Spleen (tissue), 11 donors: Measurements from ENCODE around the gene GCHFR. TPM values are rescaled to one million over a fixed set of nuclear protein-coding genes. Genes with fewer than 3 reads are reported as not detected.

Experiments used
- DNase-seq: peaks from one replicate; pipeline ENCODE4 v3.0.0-alpha.2; 2020
- H3K27ac ChIP-seq, 8 donors: fragments of 200-600 bp; sonication (generic) in 7 of 8; 1 replicate in 4 of 8; 2 replicates in 4 of 8; pipeline versions ENCODE4 v1.5.0 to v1.8.0; 2016 to 2021; ENCODE audit warnings: inconsistent platforms in 4 of 8, mild to moderate bottlenecking in 4 of 8, moderate library complexity in 1 of 8
- H3K27me3 ChIP-seq, 7 donors: fragments of 200-600 bp; sonication (generic) in 6 of 7; replicated peaks in 1 of 7; 1 replicate in 4 of 7; 2 replicates in 3 of 7; pipeline versions ENCODE4 v1.5.0 to v1.8.0; 2016 to 2021; ENCODE audit warnings: inconsistent platforms in 3 of 7, mild to moderate bottlenecking in 1 of 7
- H3K36me3 ChIP-seq, 6 donors: fragments of 200-600 bp; sonication (generic) in 5 of 6; 1 replicate in 4 of 6; 2 replicates in 2 of 6; pipeline versions ENCODE4 v1.5.0 to v1.8.0; 2016 to 2021; ENCODE audit warnings: inconsistent platforms in 2 of 6
- H3K4me1 ChIP-seq, 6 donors: fragments of 200-600 bp; sonication (generic) in 5 of 6; 1 replicate in 3 of 6; 2 replicates in 3 of 6; pipeline versions ENCODE4 v1.5.0 to v1.8.0; 2016 to 2021; ENCODE audit warnings: inconsistent platforms in 3 of 6
- H3K4me3 ChIP-seq, 8 donors: fragments of 200-600 bp; sonication (generic) in 7 of 8; 1 replicate in 4 of 8; 2 replicates in 4 of 8; pipeline versions ENCODE4 v1.5.0 to v1.8.0; 2016 to 2021; ENCODE audit warnings: inconsistent platforms in 4 of 8, mild to moderate bottlenecking in 4 of 8, moderate library complexity in 2 of 8
- H3K9me3 ChIP-seq, 8 donors: fragments of 200-600 bp; sonication (generic) in 7 of 8; 1 replicate in 4 of 8; 2 replicates in 4 of 8; pipeline versions ENCODE4 v1.5.0 to v1.8.0; 2016 to 2021; ENCODE audit warnings: inconsistent platforms in 4 of 8
- CTCF ChIP-seq, 11 experiments: fragments of 200-600 bp in 7 of 11; fragments of 450-650 bp in 4 of 11; sonication (generic) in 4 of 11; IDR thresholded peaks in 8 of 11; conservative IDR thresholded peaks in 3 of 11; 1 replicate in 7 of 11; 2 replicates in 4 of 11; pipeline versions ENCODE4 v1.4.0 to v1.8.0; 2016 to 2021; ENCODE audit warnings: antibody characterized with exemption in 11 of 11, inconsistent platforms in 4 of 11, mild to moderate bottlenecking in 1 of 11
- POLR2A ChIP-seq, 3 donors: fragments of 450-650 bp; IDR thresholded peaks; one replicate each; pipeline ENCODE4 v1.5.1; 2017; ENCODE audit warnings: antibody characterized with exemption in 3 of 3, mild to moderate bottlenecking in 1 of 3
- POLR2AphosphoS5 ChIP-seq, 3 donors: sonication (generic); formaldehyde crosslinking; IDR thresholded peaks; one replicate each; pipeline ENCODE4 v1.5.1; 2017; ENCODE audit warnings: antibody characterized with exemption in 3 of 3
- WGBS, 5 donors: extraction: QIAGEN DNeasy Blood & Tissue Kit in 3 of 5; methylation state at CpG; one replicate each; pipeline versions ENCODE4 v1.1.5 to v1.1.7; 2013 to 2018; 5-methylcytosine and 5-hydroxymethylcytosine counted together
- intact Hi-C: fragments of 100-400 bp; cut with DNase I; formaldehyde crosslinking; loops from one replicate; pipeline ENCODE4 v1.15.0; 2023; ENCODE audit warnings: low total_unique reads
- polyA plus RNA-seq, 3 donors: library from polyadenylated mRNA; stranded (reverse); fragments of 200-250 nt; gene quantifications; one replicate each; pipeline ENCODE4 v1.2.1, GENCODE V29; 2013
- total RNA-seq, 7 donors: library from RNA; depleted of rRNA in 3 of 7; stranded (reverse); fragments of >200 nt in 3 of 7; fragmentation: NEBNext Ultra II Directional in 4 of 7; extraction: Animal tissue kit (Norgen Biotek cat#: 25700) in 4 of 7; gene quantifications; one replicate each; pipeline versions ENCODE4 v1.1.0 to v1.2.1, GENCODE V29; 2016 to 2021
- donor health status: healthy with polysubstance abuse.
- donor health status: DM: no; HTN: no; CAD: no; lungs with moderate emphysema.
- donor health status: DM: no; HTN: no; CAD: no.
- donor health status: Bipolar disorder and iron deficiency.
- donor health status: healthy.
- donor health status: DM: no; HTN: no; CAD: no.
- donor health status: DM: yes; HTN: yes; CAD: no.

Gene GCHFR
- total and polyA plus RNA-seq, 10 donors = 6.1 to 38.0 (median 16.0) TPM

GRCh38 chr15:40787344-40787841 lies 23.5 kb downstream of the GCHFR start:
- H3K4me1 ChIP-seq = peaks cover 0 to 57% (median 23%) of the 10 kb centered on the region in 6 donors
- TF ChIP-seq POLR2AphosphoS5 (IDR thresholded peaks at IDR 0.05) (no peak), CTCF (IDR thresholded peaks at IDR 0.05 in 8 of 11, conservative IDR thresholded peaks at IDR 0.05 in 3 of 11) (no peak), POLR2A (IDR thresholded peaks at IDR 0.05) (no peak)
- peak overlapping the region in 3 of 8 donors; percentile 5 to 21 (median 7) for H3K27ac ChIP-seq
- DNase-seq = no peak
- H3K9me3 ChIP-seq = no peaks in the 10 kb centered on the region
- no peaks in the 10 kb centered on the region for H3K27me3 ChIP-seq
- intact Hi-C loops = no loop called here
- WGBS, 5 donors = 17 to 51% (median 19%) methylated on average over 3 to 4 of the region's 4 CpGs
- H3K36me3 ChIP-seq = peaks cover 0 to 32% (median 7%) of the 10 kb centered on the region in 6 donors
- no peak overlapping the region for H3K4me3 ChIP-seq

GRCh38 chr15:40787991-40788390 lies 24.1 kb downstream of the GCHFR start:
- Histone ChIP-seq H3K27ac (peak overlapping the region in 2 of 8 donors; percentile 5 to 7), H3K9me3 (no peaks in the 10 kb centered on the region), H3K4me3 (no peak overlapping the region), H3K36me3 (peaks cover 0 to 35% (median 7%) of the 10 kb centered on the region in 6 donors), H3K27me3 (no peaks in the 10 kb centered on the region), H3K4me1 (peaks cover 0 to 52% (median 23%) of the 10 kb centered on the region in 6 donors)
- WGBS, 5 donors = 70 to 88% (median 73%) methylated on average over 6 of the region's 6 CpGs
- intact Hi-C loops = no loop called here
- no peak for TF ChIP-seq POLR2AphosphoS5 (IDR thresholded peaks at IDR 0.05)
- no peak for TF ChIP-seq POLR2A (IDR thresholded peaks at IDR 0.05)
- no peak for TF ChIP-seq CTCF (IDR thresholded peaks at IDR 0.05 in 8 of 11, conservative IDR thresholded peaks at IDR 0.05 in 3 of 11)
- DNase-seq = no peak

- Histone ChIP-seq H3K9me3 (no peaks in the 10 kb centered on the region), H3K27ac (no peak overlapping the region), H3K27me3 (no peaks in the 10 kb centered on the region), H3K4me1 (peaks cover 0 to 60% (median 23%) of the 10 kb centered on the region in 6 donors), H3K4me3 (no peak overlapping the region), H3K36me3 (peaks cover 0 to 35% (median 7%) of the 10 kb centered on the region in 6 donors)
- intact Hi-C loops = no loop called here
- DNase-seq = no peak
- 74 to 89% (median 77%) methylated on average over 5 of the region's 5 CpGs for WGBS, 5 donors
- TF ChIP-seq POLR2AphosphoS5 (IDR thresholded peaks at IDR 0.05) (no peak), CTCF (IDR thresholded peaks at IDR 0.05 in 8 of 11, conservative IDR thresholded peaks at IDR 0.05 in 3 of 11) (no peak), POLR2A (IDR thresholded peaks at IDR 0.05) (no peak)
Observed at GRCh38 chr15:40789119-40789518, 25.3 kb downstream of the GCHFR start.

- intact Hi-C loops = no loop called here
- H3K36me3 ChIP-seq = peaks cover 0 to 30% (median 7%) of the 10 kb centered on the region in 6 donors
- no peak overlapping the region for H3K4me3 ChIP-seq
- no peaks in the 10 kb centered on the region for H3K27me3 ChIP-seq
- no peak for DNase-seq
- H3K27ac ChIP-seq = no peak overlapping the region
- WGBS, 5 donors = 94 to 98% (median 97%) methylated on average over 8 of the region's 8 CpGs
- no peaks in the 10 kb centered on the region for H3K9me3 ChIP-seq
- peaks cover 0 to 69% (median 27%) of the 10 kb centered on the region in 6 donors for H3K4me1 ChIP-seq
- TF ChIP-seq POLR2A (IDR thresholded peaks at IDR 0.05) = no peak
- TF ChIP-seq CTCF (IDR thresholded peaks at IDR 0.05 in 8 of 11, conservative IDR thresholded peaks at IDR 0.05 in 3 of 11) = no peak
- TF ChIP-seq POLR2AphosphoS5 (IDR thresholded peaks at IDR 0.05) = no peak
Observed at GRCh38 chr15:40789999-40790398, 26.1 kb downstream of the GCHFR start.
